ENCODE data around the gene VCAN.

The VCAN gene

GRCh38 chr5:83570916-83571315 is 99.4 kb downstream of the VCAN start:
- H4K20me1 ChIP-seq (ENCODE audit: insufficient read depth, low read length): no peaks in the 10 kb centered on the region
- H3K9me3 ChIP-seq (replicated peaks; ENCODE audit: insufficient read depth, low read length): no peaks in the 10 kb centered on the region
- no peaks in the 10 kb centered on the region for H3K9me2 ChIP-seq (replicated peaks; ENCODE audit: insufficient read depth, low read length)
- no peak overlapping the region for H3K27ac ChIP-seq (ENCODE audit: low read length)
- H3K27me3 ChIP-seq (replicated peaks; ENCODE audit: insufficient read depth, low read length): no peaks in the 10 kb centered on the region
- no peak for TF ChIP-seq CTCF (IDR thresholded peaks at IDR 0.05; ENCODE audit: low read length)
- no peak for TF ChIP-seq EZH2phosphoT487 (IDR thresholded peaks at IDR 0.05; ENCODE audit: low read length)
- no peak for TF ChIP-seq EZH2 (optimal IDR thresholded peaks at IDR 0.05; ENCODE audit: low read depth, low read length)
- no peaks in the 10 kb centered on the region for H3K36me3 ChIP-seq (replicated peaks; ENCODE audit: insufficient read depth, low read length)
- 0 out of 2 replicates have a peak, but pooled peaks cover 4% of the 10 kb centered on the region for H3K4me1 ChIP-seq (ENCODE audit: low read length)
- DNase-seq: no peak
- H3K4me3 ChIP-seq (ENCODE audit: low read length): no peak overlapping the region
- no peaks in the 10 kb centered on the region for H3K79me2 ChIP-seq (ENCODE audit: low read length)
- H2AFZ ChIP-seq (ENCODE audit: low read length): no peak overlapping the region
- no peaks in the 10 kb centered on the region for H3F3A ChIP-seq (ENCODE audit: insufficient read depth, low read length)
- no peak overlapping the region for H3K9ac ChIP-seq (ENCODE audit: low read length)
- H3K4me2 ChIP-seq (ENCODE audit: low read depth, low read length): no peak overlapping the region

- Histone ChIP-seq H3K9ac (ENCODE audit: low read length) (no peak overlapping the region), H3K4me2 (ENCODE audit: low read depth, low read length) (no peak overlapping the region), H3K4me1 (ENCODE audit: low read length) (0 out of 2 replicates have a peak, but pooled peaks cover 4% of the 10 kb centered on the region), H3K36me3 (replicated peaks; ENCODE audit: insufficient read depth, low read length) (no peaks in the 10 kb centered on the region), H3K27me3 (replicated peaks; ENCODE audit: insufficient read depth, low read length) (no peaks in the 10 kb centered on the region), H3K9me2 (replicated peaks; ENCODE audit: insufficient read depth, low read length) (no peaks in the 10 kb centered on the region), H4K20me1 (ENCODE audit: insufficient read depth, low read length) (no peaks in the 10 kb centered on the region), H2AFZ (ENCODE audit: low read length) (no peak overlapping the region), H3K4me3 (ENCODE audit: low read length) (no peak overlapping the region), H3K27ac (ENCODE audit: low read length) (no peak overlapping the region), H3K9me3 (replicated peaks; ENCODE audit: insufficient read depth, low read length) (no peaks in the 10 kb centered on the region), H3F3A (ENCODE audit: insufficient read depth, low read length) (no peaks in the 10 kb centered on the region), H3K79me2 (ENCODE audit: low read length) (no peaks in the 10 kb centered on the region)
- no peak for TF ChIP-seq EZH2phosphoT487 (IDR thresholded peaks at IDR 0.05; ENCODE audit: low read length)
- TF ChIP-seq CTCF (IDR thresholded peaks at IDR 0.05; ENCODE audit: low read length): no peak
- DNase-seq: no peak
These were observed 100.7 kb downstream of the VCAN start for GRCh38 chr5:83572271-83572670.

GRCh38 chr5:83576341-83576740 is 104.8 kb downstream of the VCAN start:
- Histone ChIP-seq H3K4me3 (ENCODE audit: low read length) (no peak overlapping the region), H3K9me2 (replicated peaks; ENCODE audit: insufficient read depth, low read length) (no peaks in the 10 kb centered on the region), H2AFZ (ENCODE audit: low read length) (no peak overlapping the region), H3F3A (ENCODE audit: insufficient read depth, low read length) (no peaks in the 10 kb centered on the region), H3K36me3 (replicated peaks; ENCODE audit: insufficient read depth, low read length) (no peaks in the 10 kb centered on the region), H3K9ac (ENCODE audit: low read length) (no peak overlapping the region), H3K4me1 (ENCODE audit: low read length) (no peaks in the 10 kb centered on the region), H3K27ac (ENCODE audit: low read length) (no peak overlapping the region), H3K27me3 (replicated peaks; ENCODE audit: insufficient read depth, low read length) (no peaks in the 10 kb centered on the region), H4K20me1 (ENCODE audit: insufficient read depth, low read length) (no peaks in the 10 kb centered on the region), H3K9me3 (replicated peaks; ENCODE audit: insufficient read depth, low read length) (no peaks in the 10 kb centered on the region), H3K79me2 (ENCODE audit: low read length) (no peaks in the 10 kb centered on the region), H3K4me2 (ENCODE audit: low read depth, low read length) (no peak overlapping the region)
- TF ChIP-seq CTCF (IDR thresholded peaks at IDR 0.05; ENCODE audit: low read length): no peak
- no peak for TF ChIP-seq EZH2 (optimal IDR thresholded peaks at IDR 0.05; ENCODE audit: low read depth, low read length)
- TF ChIP-seq EZH2phosphoT487 (IDR thresholded peaks at IDR 0.05; ENCODE audit: low read length): no peak
- DNase-seq: no peak

Measured in MM.1S (cell line).